Measurements from ENCODE around the gene MCUR1.
"Not testable (repeated sequence)": the region's sequence is repeated elsewhere in the genome, so short reads cannot be mapped to it uniquely, and the experiment has no call there.

MCUR1 gene

DNA sequence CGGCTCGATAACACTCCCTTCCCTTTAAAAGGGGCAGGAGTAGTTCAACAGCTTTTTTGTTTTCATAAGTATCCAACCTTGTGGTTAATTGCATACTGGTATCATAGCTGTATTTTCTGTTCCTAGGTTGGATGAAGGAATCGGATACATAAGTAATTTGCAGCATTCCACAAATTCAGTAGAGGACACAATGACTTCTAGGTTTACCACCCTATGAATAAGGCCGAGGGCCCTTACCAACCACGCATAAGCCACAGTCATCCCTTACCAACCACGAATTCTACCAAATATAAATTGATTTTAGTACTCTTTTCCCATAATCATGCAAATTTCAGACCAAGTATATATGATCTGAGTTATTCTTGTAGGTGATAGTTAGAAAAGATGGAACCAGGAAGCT is 36.3 kb downstream of the MCUR1 start:
- H3K36me3 Mint-ChIP-seq (ENCODE audit: low read depth), result peaks cover 3% of the 10 kb centered on the region
- no peak overlapping the region for H3K27ac Mint-ChIP-seq
- TF ChIP-seq, protein P1, sequence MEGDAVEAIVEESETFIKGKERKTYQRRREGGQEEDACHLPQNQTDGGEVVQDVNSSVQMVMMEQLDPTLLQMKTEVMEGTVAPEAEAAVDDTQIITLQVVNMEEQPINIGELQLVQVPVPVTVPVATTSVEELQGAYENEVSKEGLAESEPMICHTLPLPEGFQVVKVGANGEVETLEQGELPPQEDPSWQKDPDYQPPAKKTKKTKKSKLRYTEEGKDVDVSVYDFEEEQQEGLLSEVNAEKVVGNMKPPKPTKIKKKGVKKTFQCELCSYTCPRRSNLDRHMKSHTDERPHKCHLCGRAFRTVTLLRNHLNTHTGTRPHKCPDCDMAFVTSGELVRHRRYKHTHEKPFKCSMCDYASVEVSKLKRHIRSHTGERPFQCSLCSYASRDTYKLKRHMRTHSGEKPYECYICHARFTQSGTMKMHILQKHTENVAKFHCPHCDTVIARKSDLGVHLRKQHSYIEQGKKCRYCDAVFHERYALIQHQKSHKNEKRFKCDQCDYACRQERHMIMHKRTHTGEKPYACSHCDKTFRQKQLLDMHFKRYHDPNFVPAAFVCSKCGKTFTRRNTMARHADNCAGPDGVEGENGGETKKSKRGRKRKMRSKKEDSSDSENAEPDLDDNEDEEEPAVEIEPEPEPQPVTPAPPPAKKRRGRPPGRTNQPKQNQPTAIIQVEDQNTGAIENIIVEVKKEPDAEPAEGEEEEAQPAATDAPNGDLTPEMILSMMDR (IDR thresholded peaks at IDR 0.05; ENCODE audit: unreplicated experiment in 3 of 3), result no peak
- H3K4me1 Mint-ChIP-seq, result no peaks in the 10 kb centered on the region
- no peak overlapping the region for H3K4me3 Mint-ChIP-seq
- H3K27me3 Mint-ChIP-seq (ENCODE audit: low read depth), result no peaks in the 10 kb centered on the region
- H3K9me3 Mint-ChIP-seq, result no peaks in the 10 kb centered on the region

DNA sequence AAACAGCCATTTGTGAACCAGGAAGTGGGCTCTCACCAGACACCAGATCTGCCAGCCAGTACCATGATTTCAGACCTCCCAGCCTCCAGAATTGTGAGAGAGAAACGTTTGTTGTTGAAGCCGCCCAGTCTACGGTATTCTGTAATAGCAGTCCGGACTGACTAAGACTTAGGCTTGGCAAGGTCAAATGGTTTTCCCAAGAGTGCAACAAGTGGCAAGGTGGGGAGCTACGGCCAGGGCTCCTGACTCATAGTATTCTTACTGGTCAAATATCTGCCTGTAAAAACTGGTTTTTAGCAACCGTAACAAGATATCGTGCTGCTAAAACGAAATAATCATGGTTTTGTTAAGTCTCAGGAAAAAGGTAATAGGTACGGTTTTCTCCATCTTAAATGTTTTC is 37.8 kb downstream of the MCUR1 start:
- H3K27me3 Mint-ChIP-seq (ENCODE audit: low read depth), result no peaks in the 10 kb centered on the region
- TF ChIP-seq, protein P1 (IDR thresholded peaks at IDR 0.05; ENCODE audit: unreplicated experiment in 3 of 3), result no peak
- H3K36me3 Mint-ChIP-seq (ENCODE audit: low read depth), result peaks cover 3% of the 10 kb centered on the region
- no peak overlapping the region for H3K27ac Mint-ChIP-seq
- no peak overlapping the region for H3K4me3 Mint-ChIP-seq
- no peaks in the 10 kb centered on the region for H3K4me1 Mint-ChIP-seq
- H3K9me3 Mint-ChIP-seq, result no peaks in the 10 kb centered on the region

DNA sequence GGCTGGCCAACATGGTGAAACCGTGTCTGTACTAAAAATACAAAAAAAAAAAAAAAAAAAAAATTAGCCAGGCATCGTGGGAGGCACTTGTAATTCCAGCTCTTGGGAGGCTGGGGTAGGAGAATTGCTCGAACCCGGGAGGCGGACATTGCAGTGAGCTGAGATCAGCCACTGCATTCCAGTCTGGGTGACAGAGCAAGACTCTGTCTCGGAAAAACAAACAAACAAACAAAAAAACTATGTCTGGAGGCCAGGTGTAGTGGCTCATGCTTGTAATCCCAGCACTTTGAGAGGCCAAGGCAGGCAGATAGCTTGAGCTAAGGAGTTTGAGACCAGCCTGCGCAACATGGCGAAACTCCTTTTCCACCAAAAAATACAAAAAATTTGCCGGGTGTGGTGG is 38.9 kb downstream of the MCUR1 start:
- H3K27ac Mint-ChIP-seq; H3K27me3 Mint-ChIP-seq (ENCODE audit: low read depth): not testable (repeated sequence)

DNA sequence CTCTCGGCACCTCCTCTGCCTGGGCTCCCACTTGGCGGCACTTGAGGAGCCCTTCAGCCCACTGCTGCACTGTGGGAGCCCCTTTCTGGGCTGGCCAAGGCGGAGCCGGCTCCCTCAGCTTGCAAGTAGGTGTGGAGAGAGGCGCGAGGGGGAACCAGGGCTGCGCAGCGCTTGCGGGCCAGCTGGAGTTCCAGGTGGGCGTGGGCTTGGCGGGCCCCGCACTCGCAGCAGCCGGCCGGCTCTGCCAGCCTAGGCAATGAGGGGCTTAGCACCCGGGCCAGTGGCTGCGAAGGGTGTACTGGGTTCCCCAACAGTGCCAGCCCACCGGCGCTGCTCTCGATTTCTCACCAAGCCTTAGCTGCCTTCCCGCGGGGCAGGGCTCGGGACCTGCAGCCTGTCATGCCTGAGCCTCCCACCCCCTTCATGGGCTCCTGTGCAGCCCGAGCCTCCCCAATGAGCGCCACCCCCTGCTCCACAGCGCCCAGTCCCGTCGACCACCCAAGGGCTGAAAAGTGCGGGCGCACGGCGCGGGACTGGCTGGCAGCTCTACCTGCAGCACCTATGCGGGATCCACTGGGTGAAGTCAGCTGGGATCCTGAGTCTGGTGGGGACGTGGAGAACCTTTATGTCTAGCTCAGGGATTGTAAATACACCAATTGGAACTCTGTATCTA is 41.9 kb downstream of the MCUR1 start:
- H3K27ac Mint-ChIP-seq; H3K9me3 Mint-ChIP-seq; H3K4me3 Mint-ChIP-seq; H3K27me3 Mint-ChIP-seq (ENCODE audit: low read depth); H3K36me3 Mint-ChIP-seq (ENCODE audit: low read depth); H3K4me1 Mint-ChIP-seq: not testable (repeated sequence)

More for the DNA sequence above, 38.9 kb downstream of the MCUR1 start:
- H3K9me3 Mint-ChIP-seq; H3K36me3 Mint-ChIP-seq (ENCODE audit: low read depth); H3K4me3 Mint-ChIP-seq; H3K4me1 Mint-ChIP-seq: not testable (repeated sequence)

DNA sequence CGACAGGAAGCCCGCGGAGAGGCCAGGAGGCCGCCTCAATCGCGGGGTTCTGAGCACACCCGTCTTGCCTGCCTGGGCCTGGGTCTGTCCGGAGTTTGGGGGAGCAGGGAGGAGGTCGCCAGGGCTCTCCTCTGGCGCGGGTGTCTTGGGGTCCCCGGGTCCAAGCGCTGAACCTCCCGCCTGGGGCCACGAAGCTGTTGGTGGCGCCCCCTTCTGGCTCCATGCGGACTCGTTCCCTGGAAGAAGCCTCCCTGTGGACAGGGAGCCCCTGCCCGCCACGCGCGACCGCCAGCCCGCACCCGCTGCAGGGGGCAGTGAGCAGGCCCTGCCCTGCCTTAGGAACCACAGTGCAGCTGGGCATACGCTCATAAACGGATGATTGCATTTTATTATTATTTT is 44.7 kb downstream of the MCUR1 start:
- no peak overlapping the region for H3K4me3 Mint-ChIP-seq
- TF ChIP-seq, protein P1 (IDR thresholded peaks at IDR 0.05; ENCODE audit: unreplicated experiment in 3 of 3), result no peak
- peaks cover 3% of the 10 kb centered on the region for H3K36me3 Mint-ChIP-seq (ENCODE audit: low read depth)
- H3K27me3 Mint-ChIP-seq (ENCODE audit: low read depth), result peaks cover 4% of the 10 kb centered on the region
- H3K27ac Mint-ChIP-seq, result no peak overlapping the region
- H3K9me3 Mint-ChIP-seq, result no peaks in the 10 kb centered on the region
- H3K4me1 Mint-ChIP-seq, result peaks cover 20% of the 10 kb centered on the region

DNA sequence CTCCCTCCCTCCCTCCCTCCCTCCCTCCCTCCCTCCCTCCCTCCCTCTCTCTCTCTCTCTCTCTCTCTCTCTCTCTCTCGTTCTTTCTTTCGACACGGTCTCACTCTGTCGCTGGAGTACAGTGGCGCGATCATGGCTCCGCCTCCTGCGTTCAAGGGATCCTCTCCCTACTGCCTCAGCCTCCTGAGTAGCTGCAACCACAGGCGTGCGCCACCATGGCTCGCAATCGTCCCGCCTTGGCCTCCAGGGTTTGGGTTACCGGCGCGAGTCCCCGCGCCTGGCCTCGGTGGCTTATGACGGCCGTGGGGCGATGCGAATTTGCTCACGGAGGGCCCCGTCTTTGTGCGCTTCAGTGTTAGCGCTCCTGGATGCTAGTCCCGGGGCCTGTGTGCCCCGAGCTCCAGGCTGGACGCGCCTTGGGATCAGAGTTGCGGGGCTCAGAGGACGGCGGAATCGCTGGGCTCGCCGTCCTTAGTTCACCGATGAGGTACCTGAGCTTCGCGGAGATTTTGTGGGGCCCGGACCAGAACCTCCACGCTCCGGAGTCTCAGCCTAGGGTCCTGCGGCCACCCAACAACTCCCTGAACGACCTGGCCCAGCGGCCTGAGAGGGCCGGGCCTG is 45.2 kb downstream of the MCUR1 start:
- H3K9me3 Mint-ChIP-seq, result no peaks in the 10 kb centered on the region
- peaks cover 3% of the 10 kb centered on the region for H3K36me3 Mint-ChIP-seq (ENCODE audit: low read depth)
- H3K4me1 Mint-ChIP-seq, result peaks cover 20% of the 10 kb centered on the region
- TF ChIP-seq, protein P1 (IDR thresholded peaks at IDR 0.05; ENCODE audit: unreplicated experiment in 3 of 3), result no peak
- H3K4me3 Mint-ChIP-seq, result no peak overlapping the region
- H3K27ac Mint-ChIP-seq, result no peak overlapping the region
- H3K27me3 Mint-ChIP-seq (ENCODE audit: low read depth), result peaks cover 4% of the 10 kb centered on the region
